HG03095 (cell line): ENCODE measurements around the gene RRAS.

Source experiments
- ATAC-seq: cut with Tn5 transposase; IDR thresholded peaks from one replicate; pipeline ENCODE4 v1.9.1; 2021; ENCODE audit warnings: moderate library complexity; ENCODE audit not compliant: unreplicated experiment

Gene RRAS

GRCh38 chr19:49655570-49656455 lies 15.9 kb upstream of the RRAS start:
- ATAC-seq, result no peak

GRCh38 chr19:49654581-49654980 lies 14.6 kb upstream of the RRAS start:
- no peak for ATAC-seq

- ATAC-seq, result no peak
These were observed 13.5 kb upstream of the RRAS start for GRCh38 chr19:49653466-49653806.

GRCh38 chr19:49652551-49653465 lies 12.9 kb upstream of the RRAS start:
- no peak for ATAC-seq

- no peak for ATAC-seq
These were observed 12.0 kb upstream of the RRAS start for GRCh38 chr19:49651820-49652550.

- ATAC-seq, result no peak
These were observed 11.3 kb upstream of the RRAS start for GRCh38 chr19:49651029-49651819.

GRCh38 chr19:49646586-49646985 lies 6.6 kb upstream of the RRAS start:
- no peak for ATAC-seq

GRCh38 chr19:49645995-49646394 lies 6.1 kb upstream of the RRAS start:
- ATAC-seq, result no peak

GRCh38 chr19:49645592-49645991 lies 5.6 kb upstream of the RRAS start:
- ATAC-seq, result no peak

- ATAC-seq, result no peak
These were observed 3.5 kb upstream of the RRAS start for GRCh38 chr19:49643466-49643865.

GRCh38 chr19:49642492-49643035 lies 2.6 kb upstream of the RRAS start:
- ATAC-seq, result no peak

- peak; percentile 42 for ATAC-seq
These were observed 1.9 kb upstream of the RRAS start, which contains the start of gene SCAF1 for GRCh38 chr19:49641688-49642491. Gene SCAF1, plus strand, starts transcription at chr19:49642209. Its CDS starts 2,818 bp downstream, at chr19:49645027.

GRCh38 chr19:49639401-49640112 lies 386 bp downstream of the RRAS start:
- ATAC-seq, result no peak

GRCh38 chr19:49637821-49638738 lies 1.9 kb downstream of the RRAS start:
- no peak for ATAC-seq

- ATAC-seq, result no peak
These were observed 3.6 kb downstream of the RRAS start for GRCh38 chr19:49636233-49636932.

- no peak for ATAC-seq
These were observed 4.3 kb downstream of the RRAS start for GRCh38 chr19:49635530-49636232.
